Upper lobe of right lung (tissue), 1 donor: ENCODE results near the gene RBPJ. TPM values are rescaled to one million over a fixed set of nuclear protein-coding genes. Genes with fewer than 3 reads are reported as not detected.
A peak's percentile ranks its signal among the peaks of the same experiment; 100 is the strongest.

Experiments
- ATAC-seq: fragments of 200-7000 bp; cut with Tn5 transposase; one replicate; pipeline ENCODE4 v1.9.1; 2020; ENCODE audit warnings: mild to moderate bottlenecking, moderate library complexity
- DNase-seq: peaks from one replicate; pipeline ENCODE4 v3.0.0-alpha.2; 2020
- H3K27ac ChIP-seq: fragments of 200-600 bp; one replicate; pipeline ENCODE4 v1.8.0; 2022
- H3K27me3 ChIP-seq: fragments of 200-600 bp; one replicate; pipeline ENCODE4 v1.8.0; 2022; ENCODE audit warnings: mild to moderate bottlenecking
- H3K36me3 ChIP-seq: fragments of 200-600 bp; one replicate; pipeline ENCODE4 v1.8.0; 2022
- H3K4me1 ChIP-seq: fragments of 200-600 bp; one replicate; pipeline ENCODE4 v1.8.0; 2022
- H3K4me3 ChIP-seq: fragments of 200-600 bp; one replicate; pipeline ENCODE4 v1.8.0; 2022; ENCODE audit warnings: mild to moderate bottlenecking
- H3K9me3 ChIP-seq: fragments of 200-600 bp; one replicate; pipeline ENCODE4 v1.8.0; 2022
- CTCF ChIP-seq: fragments of 200-600 bp; IDR thresholded peaks from one replicate; pipeline ENCODE4 v1.8.0; 2022; ENCODE audit warnings: antibody characterized with exemption
- intact Hi-C: fragments of 100-400 bp; cut with DNase I; formaldehyde crosslinking; loops from one replicate; pipeline ENCODE4 v1.11.0; 2022
- total RNA-seq: library from RNA; stranded (reverse); fragmentation: NEBNext Ultra II Directional; extraction: Animal tissue kit (Norgen Biotek cat#: 25700); gene quantifications from one replicate; pipeline ENCODE4 v1.2.1, GENCODE V29; 2021
- donor health status: DM: no; HTN: yes; CAD: no; lungs with severe emphysema.

RBPJ gene
- total RNA-seq, 1 donor from 2014 or later: 86.2 TPM

GRCh38 chr4:26452565-26453531, 132.0 kb downstream of the RBPJ start:
- DNase-seq: no peak
- Histone ChIP-seq H3K4me1 (no peaks in the 10 kb centered on the region), H3K27me3 (no peaks in the 10 kb centered on the region), H3K36me3 (no peaks in the 10 kb centered on the region), H3K9me3 (no peaks in the 10 kb centered on the region), H3K4me3 (no peak overlapping the region), H3K27ac (no peak overlapping the region)
- intact Hi-C loops: loop anchor here (10.0 kb wide), 1 partner anchor 562 kb away; no protein-coding TSS in a partner anchor
- no peak for TF ChIP-seq CTCF
- ATAC-seq: peak; percentile 62

GRCh38 chr4:26454961-26455360, 134.1 kb downstream of the RBPJ start:
- Histone ChIP-seq H3K27me3 (no peaks in the 10 kb centered on the region), H3K27ac (no peak overlapping the region), H3K9me3 (no peaks in the 10 kb centered on the region), H3K4me1 (no peaks in the 10 kb centered on the region), H3K4me3 (no peak overlapping the region), H3K36me3 (no peaks in the 10 kb centered on the region)
- ATAC-seq: no peak
- intact Hi-C loops: loop anchor here (10.0 kb wide), 1 partner anchor 560 kb away; no protein-coding TSS in a partner anchor
- no peak for TF ChIP-seq CTCF
- no peak for DNase-seq

- H3K9me3 ChIP-seq: no peaks in the 10 kb centered on the region
- no peaks in the 10 kb centered on the region for H3K27me3 ChIP-seq
- no peak overlapping the region for H3K4me3 ChIP-seq
- H3K27ac ChIP-seq: no peak overlapping the region
- ATAC-seq (no peak), DNase-seq (no peak)
- TF ChIP-seq CTCF: no peak
- H3K4me1 ChIP-seq: no peaks in the 10 kb centered on the region
- no peaks in the 10 kb centered on the region for H3K36me3 ChIP-seq
- intact Hi-C loops: loop anchor here (10.0 kb wide), 1 partner anchor 559 kb away; no protein-coding TSS in a partner anchor
These were observed 134.8 kb downstream of the RBPJ start for GRCh38 chr4:26455571-26455970.

GRCh38 chr4:26457412-26457811, 136.6 kb downstream of the RBPJ start:
- DNase-seq: no peak
- ATAC-seq: no peak
- Histone ChIP-seq H3K4me1 (no peaks in the 10 kb centered on the region), H3K27ac (no peak overlapping the region), H3K27me3 (no peaks in the 10 kb centered on the region), H3K9me3 (no peaks in the 10 kb centered on the region), H3K4me3 (no peak overlapping the region), H3K36me3 (no peaks in the 10 kb centered on the region)
- TF ChIP-seq CTCF: no peak
- intact Hi-C loops: loop anchor here (10.0 kb wide), 1 partner anchor 557 kb away; no protein-coding TSS in a partner anchor

- intact Hi-C loops: loop anchor here (10.0 kb wide), 1 partner anchor 557 kb away; no protein-coding TSS in a partner anchor
- no peak for DNase-seq
These were observed 137.3 kb downstream of the RBPJ start for GRCh38 chr4:26458157-26458561.

More at GRCh38 chr4:26458157-26458561, 137.3 kb downstream of the RBPJ start:
- Histone ChIP-seq H3K4me3 (no peak overlapping the region), H3K4me1 (no peaks in the 10 kb centered on the region), H3K27me3 (no peaks in the 10 kb centered on the region), H3K36me3 (no peaks in the 10 kb centered on the region), H3K27ac (no peak overlapping the region), H3K9me3 (no peaks in the 10 kb centered on the region)
- TF ChIP-seq CTCF: no peak
- no peak for ATAC-seq
